Glutamatergic neuron (in vitro differentiated cells): ENCODE measurements around the gene DECR2. TPM values are rescaled to one million over a fixed set of nuclear protein-coding genes. Genes with fewer than 3 reads are reported as not detected.

Experiments
- DNase-seq: peaks from one replicate; pipeline ENCODE4 v3.0.0; 2022
- H3K27ac Mint-ChIP-seq: one replicate; pipeline ENCODE4 v1.8.0; 2020; ENCODE audit warnings: mild to moderate bottlenecking, mixed read lengths, inconsistent platforms; ENCODE audit not compliant: unreplicated experiment
- H3K27me3 Mint-ChIP-seq: one replicate; pipeline ENCODE4 v1.8.0; 2020; ENCODE audit warnings: mild to moderate bottlenecking, moderate library complexity, mixed read lengths, inconsistent platforms; ENCODE audit not compliant: unreplicated experiment
- H3K36me3 Mint-ChIP-seq: one replicate; pipeline ENCODE4 v1.8.0; 2020; ENCODE audit warnings: mild to moderate bottlenecking, mixed read lengths, inconsistent platforms; ENCODE audit not compliant: unreplicated experiment
- H3K4me1 Mint-ChIP-seq: one replicate; pipeline ENCODE4 v1.8.0; 2020; ENCODE audit warnings: mild to moderate bottlenecking, low read depth, mixed read lengths, inconsistent platforms; ENCODE audit not compliant: unreplicated experiment
- H3K4me3 Mint-ChIP-seq: one replicate; pipeline ENCODE4 v1.8.0; 2020; ENCODE audit warnings: mild to moderate bottlenecking, mixed read lengths, inconsistent platforms; ENCODE audit not compliant: unreplicated experiment
- H3K9me3 Mint-ChIP-seq: one replicate; pipeline ENCODE4 v1.8.0; 2020; ENCODE audit warnings: mild to moderate bottlenecking, moderate library complexity, mixed read lengths, inconsistent platforms; ENCODE audit not compliant: unreplicated experiment
- CTCF ChIP-seq: fragments of 200-600 bp; sonication (generic); IDR thresholded peaks from one replicate; pipeline ENCODE4 v1.5.0; 2021; ENCODE audit not compliant: partially characterized antibody, unreplicated experiment
- long read RNA-seq: library from polyadenylated mRNA; unstranded; transcript quantifications from one replicate; pipeline ENCODE4 v2.0.0, GENCODE V29; 2020; ENCODE audit not compliant: unreplicated experiment
- total RNA-seq: library from RNA; stranded (reverse); fragmentation: NEBNext Ultra II Directional; extraction: Animal tissue kit (Norgen Biotek cat#: 25700); gene quantifications from one replicate; pipeline ENCODE4 v1.2.1, GENCODE V29; 2021; ENCODE audit not compliant: unreplicated experiment

The DECR2 gene
- total RNA-seq: 26.2 TPM
- long read RNA-seq, transcript DECR2-201 (9 exons, 1,615 nt): major isoform, 16 of 24 reads
- long read RNA-seq, partial matches to known transcripts: 2 of 24 reads
- long read RNA-seq, other reads (novel, unspliced or antisense): 6 of 24 reads

- peaks cover 7% of the 10 kb centered on the region for H3K27me3 Mint-ChIP-seq
- peaks cover 7% of the 10 kb centered on the region for H3K4me1 Mint-ChIP-seq
- peak within 1 kb of the TSS; percentile 83 for H3K4me3 Mint-ChIP-seq
- TF ChIP-seq CTCF: peak; percentile 38
- DNase-seq: peak; percentile 99
- H3K9me3 Mint-ChIP-seq: peaks cover 6% of the 10 kb centered on the region
- H3K36me3 Mint-ChIP-seq: no peaks in the 10 kb centered on the region
- H3K27ac Mint-ChIP-seq: peak within 1 kb of the TSS; percentile 80
Measured at GRCh38 chr16:401468-402348, at the start of gene DECR2. Gene DECR2, plus strand, starts transcription at chr16:401885. Its CDS starts 79 bp downstream, at chr16:401964.

GRCh38 chr16:352547-353403 is 48.9 kb upstream of the DECR2 start, which contains the start of gene AXIN1:
Gene AXIN1, minus strand, starts transcription at chr16:352723. Its CDS starts 5,698 bp downstream, at chr16:347025.
- Mint-ChIP-seq H3K27me3 (no peaks in the 10 kb centered on the region), H3K27ac (no peak within 1 kb of the TSS), H3K36me3 (no peaks in the 10 kb centered on the region), H3K4me3 (peak within 1 kb of the TSS; percentile 92), H3K9me3 (peaks cover 4% of the 10 kb centered on the region), H3K4me1 (no peaks in the 10 kb centered on the region)
- TF ChIP-seq CTCF: peak; percentile 65
- peak; percentile 99 for DNase-seq

GRCh38 chr16:353404-354290 is 48.0 kb upstream of the DECR2 start:
- Mint-ChIP-seq H3K9me3 (peaks cover 4% of the 10 kb centered on the region), H3K4me1 (no peaks in the 10 kb centered on the region), H3K27ac (no peak overlapping the region), H3K36me3 (no peaks in the 10 kb centered on the region), H3K4me3 (peak overlapping the region; percentile 52), H3K27me3 (no peaks in the 10 kb centered on the region)
- DNase-seq: no peak
- TF ChIP-seq CTCF: no peak

GRCh38 chr16:354291-354881 is 47.3 kb upstream of the DECR2 start:
- Mint-ChIP-seq H3K27ac (no peak overlapping the region), H3K4me3 (peak overlapping the region; percentile 52), H3K9me3 (peaks cover 4% of the 10 kb centered on the region), H3K4me1 (no peaks in the 10 kb centered on the region), H3K36me3 (no peaks in the 10 kb centered on the region), H3K27me3 (no peaks in the 10 kb centered on the region)
- TF ChIP-seq CTCF: no peak
- DNase-seq: no peak
